ENCODE measurements around the gene ECI1. TPM values are rescaled to one million over a fixed set of nuclear protein-coding genes. Genes with fewer than 3 reads are reported as not detected.

The ECI1 gene
- total and polyA plus RNA-seq, 2 of the 13 experiments (the other 11 are each of a cell fraction or from before 2014, with no cell fraction given) = 82.0 to 102 TPM

DNA sequence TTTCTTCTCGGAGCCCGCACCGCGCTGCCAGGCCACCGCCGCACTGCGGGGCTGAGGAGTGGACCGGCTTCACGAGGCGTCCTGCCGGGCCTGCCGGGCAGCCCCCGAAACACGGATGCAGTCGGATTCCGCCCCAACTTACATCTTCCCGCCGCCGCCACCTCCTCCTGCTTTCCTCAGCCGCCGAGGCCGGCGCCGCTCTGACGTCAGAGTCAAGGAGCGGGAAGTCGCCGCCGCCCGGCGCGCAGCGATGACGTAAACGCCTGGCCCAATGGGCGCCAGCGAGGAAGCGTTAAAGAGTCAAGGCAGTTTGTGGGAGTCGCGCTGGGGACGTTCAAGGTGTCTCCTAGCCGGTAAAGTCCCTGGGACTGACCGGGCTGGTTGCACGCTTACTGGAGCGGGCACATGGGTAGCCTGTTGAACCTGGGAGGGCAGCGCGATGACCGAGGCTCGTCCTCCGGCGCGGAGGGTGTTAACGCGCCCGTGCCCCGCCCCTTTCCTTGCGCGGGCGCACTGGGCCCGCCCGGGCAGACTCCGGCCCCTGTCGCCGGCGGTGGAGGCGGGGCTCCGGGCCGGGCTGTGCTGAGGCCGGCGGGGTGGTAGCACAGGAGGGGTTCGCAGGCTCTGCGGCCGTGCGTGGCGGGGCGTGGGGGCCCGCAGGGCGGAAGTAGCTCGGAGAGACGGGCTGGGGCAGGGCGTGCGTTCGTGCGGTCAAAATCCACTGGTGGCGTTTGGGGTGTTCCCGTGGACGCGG, 16.7 kb upstream of the ECI1 start, which contains the start of gene RNPS1 (continued):
- TF ChIP-seq DR1 (CRISPR knock-in tag; IDR thresholded peaks at IDR 0.05) = peak; percentile 100
- TF ChIP-seq SYNCRIP (IDR thresholded peaks at IDR 0.05; ENCODE audit: insufficient read depth, low read depth, low read length) = no peak
- no peak for TF ChIP-seq PRDM4 (CRISPR knock-in tag; IDR thresholded peaks at IDR 0.05; ENCODE audit: borderline replicate concordance)
- TF ChIP-seq ZFP41 (CRISPR knock-in tag; IDR thresholded peaks at IDR 0.05; ENCODE audit: borderline replicate concordance) = no peak; the same call in 1 of the 2 replicates
- TF ChIP-seq FOSL1 (CRISPR knock-in tag; IDR thresholded peaks at IDR 0.05; ENCODE audit: borderline replicate concordance) = no peak
- TF ChIP-seq THAP11 (CRISPR knock-in tag; IDR thresholded peaks at IDR 0.05) = peak; percentile 93
- TF ChIP-seq, protein P1, sequence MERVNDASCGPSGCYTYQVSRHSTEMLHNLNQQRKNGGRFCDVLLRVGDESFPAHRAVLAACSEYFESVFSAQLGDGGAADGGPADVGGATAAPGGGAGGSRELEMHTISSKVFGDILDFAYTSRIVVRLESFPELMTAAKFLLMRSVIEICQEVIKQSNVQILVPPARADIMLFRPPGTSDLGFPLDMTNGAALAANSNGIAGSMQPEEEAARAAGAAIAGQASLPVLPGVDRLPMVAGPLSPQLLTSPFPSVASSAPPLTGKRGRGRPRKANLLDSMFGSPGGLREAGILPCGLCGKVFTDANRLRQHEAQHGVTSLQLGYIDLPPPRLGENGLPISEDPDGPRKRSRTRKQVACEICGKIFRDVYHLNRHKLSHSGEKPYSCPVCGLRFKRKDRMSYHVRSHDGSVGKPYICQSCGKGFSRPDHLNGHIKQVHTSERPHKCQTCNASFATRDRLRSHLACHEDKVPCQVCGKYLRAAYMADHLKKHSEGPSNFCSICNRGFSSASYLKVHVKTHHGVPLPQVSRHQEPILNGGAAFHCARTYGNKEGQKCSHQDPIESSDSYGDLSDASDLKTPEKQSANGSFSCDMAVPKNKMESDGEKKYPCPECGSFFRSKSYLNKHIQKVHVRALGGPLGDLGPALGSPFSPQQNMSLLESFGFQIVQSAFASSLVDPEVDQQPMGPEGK (CRISPR knock-in tag; IDR thresholded peaks at IDR 0.05) = peak; percentile 57
- TF ChIP-seq ZNF790 (CRISPR knock-in tag; IDR thresholded peaks at IDR 0.05; ENCODE audit: borderline replicate concordance) = peak; percentile 91
- peak; percentile 89; the same call in 1 of the 2 replicates for TF ChIP-seq PCBP1 (IDR thresholded peaks at IDR 0.05; ENCODE audit: borderline replicate concordance, low read depth, low read length)
- TF ChIP-seq ZNF773 (CRISPR knock-in tag; IDR thresholded peaks at IDR 0.05; ENCODE audit: borderline replicate concordance) = no peak
- TF ChIP-seq, protein P2, sequence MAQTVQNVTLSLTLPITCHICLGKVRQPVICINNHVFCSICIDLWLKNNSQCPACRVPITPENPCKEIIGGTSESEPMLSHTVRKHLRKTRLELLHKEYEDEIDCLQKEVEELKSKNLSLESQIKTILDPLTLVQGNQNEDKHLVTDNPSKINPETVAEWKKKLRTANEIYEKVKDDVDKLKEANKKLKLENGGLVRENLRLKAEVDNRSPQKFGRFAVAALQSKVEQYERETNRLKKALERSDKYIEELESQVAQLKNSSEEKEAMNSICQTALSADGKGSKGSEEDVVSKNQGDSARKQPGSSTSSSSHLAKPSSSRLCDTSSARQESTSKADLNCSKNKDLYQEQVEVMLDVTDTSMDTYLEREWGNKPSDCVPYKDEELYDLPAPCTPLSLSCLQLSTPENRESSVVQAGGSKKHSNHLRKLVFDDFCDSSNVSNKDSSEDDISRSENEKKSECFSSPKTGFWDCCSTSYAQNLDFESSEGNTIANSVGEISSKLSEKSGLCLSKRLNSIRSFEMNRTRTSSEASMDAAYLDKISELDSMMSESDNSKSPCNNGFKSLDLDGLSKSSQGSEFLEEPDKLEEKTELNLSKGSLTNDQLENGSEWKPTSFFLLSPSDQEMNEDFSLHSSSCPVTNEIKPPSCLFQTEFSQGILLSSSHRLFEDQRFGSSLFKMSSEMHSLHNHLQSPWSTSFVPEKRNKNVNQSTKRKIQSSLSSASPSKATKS (CRISPR knock-in tag; IDR thresholded peaks at IDR 0.05) = peak; percentile 57; the same call in 1 of the 2 replicates
- peak; percentile 47; the same call in 1 of the 2 replicates for TF ChIP-seq ARHGAP35 (CRISPR knock-in tag; IDR thresholded peaks at IDR 0.05; ENCODE audit: borderline replicate concordance)
- TF ChIP-seq TAF15 (IDR thresholded peaks at IDR 0.05; ENCODE audit: low read depth, low read length, poor library complexity, severe bottlenecking) = no peak
- TF ChIP-seq UBTF (CRISPR knock-in tag; IDR thresholded peaks at IDR 0.05) = peak; percentile 85
- TF ChIP-seq ATF1 (CRISPR knock-in tag; IDR thresholded peaks at IDR 0.05) = peak; percentile 100

Measured in HepG2 (cell line).